T-cell (primary cell): ENCODE results near the gene HERC4. TPM values are rescaled to one million over a fixed set of nuclear protein-coding genes. Genes with fewer than 3 reads are reported as not detected.

Experiments
- ATAC-seq, 4 experiments: fragments of 200-7000 bp in 3 of 4; fragments of 150-1000 bp in 1 of 4; cut with Tn5 transposase; replicated peaks in 1 of 4; 1 replicate in 3 of 4; 2 replicates in 1 of 4; pipeline ENCODE4 v1.10.0; 2021; ENCODE audit warnings: moderate library complexity in 3 of 4, mild to moderate bottlenecking in 2 of 4, moderate number of reproducible peaks in 1 of 4
- CTCF ChIA-PET, 2 donors: fragments of 300-600 bp; sonication (Branson Sonifier 250); formaldehyde crosslinking; loops; one replicate each; lab custom pipeline; 2022; ENCODE audit warnings: antibody characterized with exemption in 2 of 2; lab: Charles Lee
- POLR2A ChIA-PET, 2 donors: fragments of 300-600 bp; sonication (Branson Sonifier 250); formaldehyde crosslinking; loops; one replicate each; lab custom pipeline; 2022; ENCODE audit warnings: antibody characterized with exemption in 2 of 2; lab: Charles Lee
- DNase-seq, 35 experiments: peaks; one replicate each; pipeline versions ENCODE4 v3.0.0 to v3.0.0-alpha.2; 2013 to 2023
- H3K27ac ChIP-seq: one replicate; pipeline ENCODE4 v1.5.1; 2013; ENCODE audit warnings: low read length
- H3K27me3 ChIP-seq, 2 experiments: replicated peaks in 1 of 2; 1 replicate in 1 of 2; 2 replicates in 1 of 2; pipeline versions ENCODE4 v1.6.1 to v1.7.0; 2013; ENCODE audit warnings: low read length in 1 of 2, mixed read lengths in 1 of 2; ENCODE audit not compliant: control insufficient read depth in 2 of 2, insufficient read depth in 2 of 2; ENCODE audit errors: extremely low read depth in 1 of 2
- H3K36me3 ChIP-seq, 2 donors: 1 replicate in 1 of 2; 2 replicates in 1 of 2; pipeline versions ENCODE4 v1.6.1 to v1.7.0; 2013; ENCODE audit warnings: low read length in 1 of 2; ENCODE audit not compliant: control insufficient read depth in 2 of 2, insufficient read depth in 1 of 2; ENCODE audit errors: extremely low read depth in 1 of 2
- H3K4me1 ChIP-seq, 2 experiments: 1 replicate in 1 of 2; 2 replicates in 1 of 2; pipeline versions ENCODE4 v1.6.1 to v1.7.0; 2013; ENCODE audit warnings: low read length in 2 of 2, mixed read lengths in 1 of 2; ENCODE audit not compliant: insufficient read depth in 2 of 2, control insufficient read depth in 1 of 2; ENCODE audit errors: extremely low read depth in 1 of 2
- H3K4me3 ChIP-seq, 2 donors: 1 replicate in 1 of 2; 2 replicates in 1 of 2; pipeline versions ENCODE4 v1.5.1 to v1.7.0; 2013; ENCODE audit warnings: mild to moderate bottlenecking in 2 of 2, low read length in 1 of 2, moderate library complexity in 1 of 2; ENCODE audit not compliant: control insufficient read depth in 1 of 2; ENCODE audit errors: extremely low read depth in 1 of 2
- H3K9me3 ChIP-seq: 2 replicates; pipeline ENCODE4 v1.7.0; 2013
- H3K27ac Mint-ChIP-seq, 2 donors: one replicate each; pipeline ENCODE4 v1.8.0; 2020 to 2021; ENCODE audit warnings: mild to moderate bottlenecking in 2 of 2, mixed read lengths in 2 of 2
- H3K27me3 Mint-ChIP-seq, 2 donors: one replicate each; pipeline ENCODE4 v1.8.0; 2021 to 2022; ENCODE audit warnings: mixed read lengths in 2 of 2
- H3K36me3 Mint-ChIP-seq: one replicate; pipeline ENCODE4 v1.8.0; 2021; ENCODE audit warnings: mixed read lengths
- H3K4me1 Mint-ChIP-seq, 3 donors: one replicate each; pipeline ENCODE4 v1.8.0; 2020 to 2022; ENCODE audit warnings: mixed read lengths in 3 of 3, mild to moderate bottlenecking in 1 of 3
- H3K4me3 Mint-ChIP-seq, 3 donors: one replicate each; pipeline ENCODE4 v1.8.0; 2020 to 2022; ENCODE audit warnings: mild to moderate bottlenecking in 3 of 3, mixed read lengths in 3 of 3, moderate library complexity in 3 of 3
- H3K9me3 Mint-ChIP-seq, 3 donors: one replicate each; pipeline ENCODE4 v1.8.0; 2020 to 2022; ENCODE audit warnings: mixed read lengths in 3 of 3
- WGBS: methylation state at CpG from one replicate; pipeline ENCODE4 v1.1.5; 2013; ENCODE audit warnings: missing lambda C conversion rate; ENCODE audit not compliant: insufficient coverage; 5-methylcytosine and 5-hydroxymethylcytosine counted together
- total RNA-seq, 35 experiments: library from RNA in 6 of 35; stranded (reverse) in 6 of 35; fragments of 120-200 nt in 1 of 35; gene quantifications; one replicate each; pipeline versions ENCODE4 v1.2.1 to v1.2.4 and lab custom pipeline; 2013 to 2026

Gene HERC4
- total RNA-seq, 5 donors from 2014 or later (not counting 1 experiment from before 2014, with no cell fraction given), result 63.0 to 81.6 (median 77.5) TPM

- no peak overlapping the region for H3K4me3 ChIP-seq
- no peak for DNase-seq
- no peaks in the 10 kb centered on the region for H3K27me3 ChIP-seq
- H3K4me1 ChIP-seq, result no peaks in the 10 kb centered on the region
- ChIA-PET CTCF (no interaction called here), POLR2A (no interaction called here)
- no peaks in the 10 kb centered on the region for H3K9me3 ChIP-seq
- Mint-ChIP-seq H3K4me3 (no peak overlapping the region), H3K27ac (no peak overlapping the region), H3K27me3 (no peaks in the 10 kb centered on the region), H3K4me1 (peaks cover 62 to 64% (median 63%) of the 10 kb centered on the region in 3 donors), H3K9me3 (no peaks in the 10 kb centered on the region), H3K36me3 (peaks cover 22% of the 10 kb centered on the region)
- 100% methylated on average over 5 of the region's 8 CpGs for WGBS
- no peak overlapping the region for H3K27ac ChIP-seq
- no peak for ATAC-seq
- H3K36me3 ChIP-seq, result no peaks in the 10 kb centered on the region
These were observed 25.6 kb downstream of the HERC4 start for GRCh38 chr10:68049289-68050078.

GRCh38 chr10:68047554-68048327 is 27.3 kb downstream of the HERC4 start:
- ChIA-PET CTCF (interaction anchor here (0.5 kb wide), 2 partner anchors 238 to 343 kb away, joined by 3 to 4 read pairs; no protein-coding TSS in a partner anchor), POLR2A (interaction anchor here in 1 of 2 donors (0.6 to 0.7 kb wide), 2 partner anchors 14 to 202 kb away, joined by 3 to 7 read pairs; no protein-coding TSS in a partner anchor)
- Histone ChIP-seq H3K4me1 (no peaks in the 10 kb centered on the region), H3K9me3 (no peaks in the 10 kb centered on the region), H3K27me3 (no peaks in the 10 kb centered on the region), H3K4me3 (no peak overlapping the region), H3K36me3 (no peaks in the 10 kb centered on the region), H3K27ac (no peak overlapping the region)
- DNase-seq (no peak), ATAC-seq (no peak)
- H3K27ac Mint-ChIP-seq, result peak overlapping the region in 1 of 2 donors; percentile 38
- H3K4me1 Mint-ChIP-seq, result peaks cover 46 to 58% (median 57%) of the 10 kb centered on the region in 3 donors
- no peaks in the 10 kb centered on the region for H3K27me3 Mint-ChIP-seq
- peaks cover 20% of the 10 kb centered on the region for H3K36me3 Mint-ChIP-seq
- WGBS, result no CpG with 5 or more reads among the region's 3 CpGs
- H3K9me3 Mint-ChIP-seq, result no peaks in the 10 kb centered on the region
- H3K4me3 Mint-ChIP-seq, result no peak overlapping the region

DNA sequence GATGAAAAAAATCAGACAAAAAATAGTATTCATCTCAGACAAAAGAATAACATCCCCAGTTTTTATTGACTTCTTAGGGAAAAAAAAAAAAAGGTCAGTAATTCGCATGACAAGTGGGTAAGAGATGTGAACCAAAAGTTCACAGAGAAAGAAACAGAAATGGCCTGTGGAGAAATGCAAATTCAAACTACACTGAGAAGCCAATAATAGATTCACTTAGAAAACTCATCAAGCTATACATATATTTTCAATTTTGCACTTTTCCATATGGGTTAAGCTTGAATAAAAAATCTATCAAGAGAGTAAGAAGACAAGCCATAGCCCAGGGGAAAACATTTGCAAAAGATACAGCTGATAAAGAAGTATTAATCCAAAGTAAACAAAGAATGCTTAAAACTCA is 28.0 kb downstream of the HERC4 start:
- WGBS, result no CpG with 5 or more reads among the region's 1 CpG
- no peaks in the 10 kb centered on the region for H3K9me3 ChIP-seq
- DNase-seq, result no peak
- CTCF ChIA-PET, result interaction anchor here in 1 of 2 donors (0.6 kb wide), 1 partner anchor 179 kb away, joined by 4 read pairs; no protein-coding TSS in a partner anchor
- POLR2A ChIA-PET, result interaction anchor here (0.6 to 0.7 kb wide), 3 partner anchors 13 to 203 kb away, joined by 3 to 7 read pairs (median 3); no protein-coding TSS in a partner anchor
- Mint-ChIP-seq H3K27ac (no peak overlapping the region), H3K36me3 (peaks cover 17% of the 10 kb centered on the region), H3K4me1 (peaks cover 40 to 52% (median 52%) of the 10 kb centered on the region in 3 donors), H3K4me3 (no peak overlapping the region), H3K9me3 (no peaks in the 10 kb centered on the region), H3K27me3 (no peaks in the 10 kb centered on the region)
- H3K27me3 ChIP-seq, result no peaks in the 10 kb centered on the region
- H3K27ac ChIP-seq, result no peak overlapping the region
- no peak overlapping the region for H3K4me3 ChIP-seq
- peaks cover 0 to 3% of the 10 kb centered on the region in 2 donors for H3K36me3 ChIP-seq
- no peaks in the 10 kb centered on the region for H3K4me1 ChIP-seq
- no peak for ATAC-seq

DNA sequence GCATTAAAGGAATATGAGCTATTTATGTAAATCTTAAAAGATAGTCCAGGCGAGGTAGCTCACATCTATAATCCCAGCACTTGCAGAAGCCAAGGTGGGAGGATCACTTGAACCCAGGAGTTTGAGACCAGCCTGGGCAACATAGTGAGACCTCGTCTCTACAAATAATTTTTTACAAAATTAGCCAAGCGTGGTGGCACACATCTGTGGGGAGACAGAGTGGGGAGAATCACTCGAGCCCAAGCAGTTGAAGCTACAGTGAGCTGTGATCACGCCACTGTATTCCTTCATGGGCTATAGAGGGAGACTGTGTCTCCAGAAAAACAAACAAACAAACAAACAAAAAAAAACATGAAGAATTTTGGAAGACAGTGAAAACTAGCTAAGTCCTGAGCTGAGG is 28.4 kb downstream of the HERC4 start:
- H3K4me3 Mint-ChIP-seq, result no peak overlapping the region
- H3K27me3 Mint-ChIP-seq, result no peaks in the 10 kb centered on the region
- Histone ChIP-seq H3K27ac (no peak overlapping the region), H3K4me3 (no peak overlapping the region), H3K9me3 (no peaks in the 10 kb centered on the region), H3K27me3 (no peaks in the 10 kb centered on the region), H3K36me3 (peaks cover 0 to 3% of the 10 kb centered on the region in 2 donors), H3K4me1 (no peaks in the 10 kb centered on the region)
- no CpG with 5 or more reads among the region's 5 CpGs for WGBS
- H3K4me1 Mint-ChIP-seq, result peaks cover 38 to 48% (median 48%) of the 10 kb centered on the region in 3 donors
- DNase-seq (no peak), ATAC-seq (no peak)
- POLR2A ChIA-PET, result interaction anchor here in 1 of 2 donors (0.6 to 0.7 kb wide), 2 partner anchors 67 to 105 kb away, joined by 3 to 8 read pairs; no protein-coding TSS in a partner anchor
- H3K27ac Mint-ChIP-seq, result peak overlapping the region in 1 of 2 donors; percentile 24
- peaks cover 14% of the 10 kb centered on the region for H3K36me3 Mint-ChIP-seq
- H3K9me3 Mint-ChIP-seq, result no peaks in the 10 kb centered on the region
- CTCF ChIA-PET, result interaction anchor here in 1 of 2 donors (0.6 kb wide), 1 partner anchor 179 kb away, joined by 4 read pairs; no protein-coding TSS in a partner anchor

- no peaks in the 10 kb centered on the region for H3K9me3 Mint-ChIP-seq
- peaks cover 0 to 15% of the 10 kb centered on the region in 2 donors for H3K36me3 ChIP-seq
- H3K4me3 Mint-ChIP-seq, result no peak overlapping the region
- H3K27me3 Mint-ChIP-seq, result no peaks in the 10 kb centered on the region
- peaks cover 15% of the 10 kb centered on the region for H3K36me3 Mint-ChIP-seq
- CTCF ChIA-PET, result no interaction called here
- H3K4me1 ChIP-seq, result no peaks in the 10 kb centered on the region
- no peaks in the 10 kb centered on the region for H3K9me3 ChIP-seq
- no peak overlapping the region for H3K4me3 ChIP-seq
- POLR2A ChIA-PET, result no interaction called here
- H3K4me1 Mint-ChIP-seq, result peaks cover 21 to 29% (median 28%) of the 10 kb centered on the region in 3 donors
- no peak overlapping the region for H3K27ac ChIP-seq
- ATAC-seq (no peak), DNase-seq (no peak)
- no peak overlapping the region for H3K27ac Mint-ChIP-seq
- no peaks in the 10 kb centered on the region for H3K27me3 ChIP-seq
These were observed 32.1 kb downstream of the HERC4 start for GRCh38 chr10:68043030-68043429.

GRCh38 chr10:68032113-68032512 is 43.0 kb downstream of the HERC4 start:
- Mint-ChIP-seq H3K9me3 (no peaks in the 10 kb centered on the region), H3K36me3 (peaks cover 44% of the 10 kb centered on the region), H3K27me3 (no peaks in the 10 kb centered on the region), H3K27ac (no peak overlapping the region), H3K4me1 (peaks cover 9 to 16% (median 14%) of the 10 kb centered on the region in 3 donors), H3K4me3 (no peak overlapping the region)
- H3K9me3 ChIP-seq, result no peaks in the 10 kb centered on the region
- no peak overlapping the region for H3K27ac ChIP-seq
- H3K4me1 ChIP-seq, result no peaks in the 10 kb centered on the region
- H3K36me3 ChIP-seq, result peaks cover 0 to 20% of the 10 kb centered on the region in 2 donors
- DNase-seq (no peak), ATAC-seq (no peak)
- H3K4me3 ChIP-seq, result no peak overlapping the region
- POLR2A ChIA-PET, result no interaction called here
- no CpG with 5 or more reads among the region's 2 CpGs for WGBS
- CTCF ChIA-PET, result interaction anchor here in 1 of 2 donors (0.6 kb wide), 1 partner anchor 114 kb away, joined by 4 read pairs; no protein-coding TSS in a partner anchor
- H3K27me3 ChIP-seq, result no peaks in the 10 kb centered on the region
